Stromal cell of bone marrow (primary cell): Measurements from ENCODE around the gene OR51G1.
"Not testable (repeated sequence)": the region's sequence is repeated elsewhere in the genome, so short reads cannot be mapped to it uniquely, and the experiment has no call there.

Experiments
- DNase-seq: peaks from one replicate; pipeline ENCODE4 v3.0.0-alpha.2; 2012; ENCODE audit warnings: low read depth

Gene OR51G1

GRCh38 chr11:4924239-4924638, at the start of gene OR51G1:
Gene OR51G1 (minus strand): TSS chr11:4924339. CDS start chr11:4924339, 0 bp downstream.
- no peak for DNase-seq

- no peak for DNase-seq
These were observed 38.7 kb upstream of the OR51G1 start for GRCh38 chr11:4962816-4963215.

- no peak for DNase-seq
These were observed 36.7 kb upstream of the OR51G1 start for GRCh38 chr11:4960877-4961276.

GRCh38 chr11:4957396-4957795, 33.3 kb upstream of the OR51G1 start:
- no peak for DNase-seq

GRCh38 chr11:4955613-4956012, 31.5 kb upstream of the OR51G1 start, which contains the start of gene OR51A2:
Gene OR51A2 (minus strand): TSS chr11:4955713. CDS start chr11:4955713, 0 bp downstream.
- DNase-seq, result not testable (repeated sequence)

GRCh38 chr11:4947505-4947904, 23.4 kb upstream of the OR51G1 start, which contains the start of gene OR51A4:
Gene OR51A4 (minus strand): TSS chr11:4947605. CDS start chr11:4947100, 505 bp downstream.
- no peak for DNase-seq

- DNase-seq, result no peak
These were observed 12.6 kb upstream of the OR51G1 start for GRCh38 chr11:4936745-4937144.

- DNase-seq, result no peak
These were observed 8.6 kb upstream of the OR51G1 start for GRCh38 chr11:4932751-4933150.

GRCh38 chr11:4926608-4927007, 2.5 kb upstream of the OR51G1 start:
- DNase-seq, result peak; percentile 8

GRCh38 chr11:4922304-4922703, 1.8 kb downstream of the OR51G1 start:
- DNase-seq, result no peak

- DNase-seq, result no peak
These were observed 2.3 kb downstream of the OR51G1 start for GRCh38 chr11:4921796-4922195.

- no peak for DNase-seq
These were observed 4.9 kb downstream of the OR51G1 start, which contains the start of gene OR51G2 for GRCh38 chr11:4919250-4919649. Gene OR51G2 (minus strand): TSS chr11:4919350. CDS start chr11:4915663, 3,687 bp downstream.

- DNase-seq, result no peak
These were observed 7.6 kb downstream of the OR51G1 start for GRCh38 chr11:4916581-4916980.

GRCh38 chr11:4903484-4903883, 20.7 kb downstream of the OR51G1 start, which contains the start of gene OR51A7:
Gene OR51A7 (plus strand): TSS chr11:4903783. CDS start chr11:4907370, 3,587 bp downstream.
- DNase-seq, result no peak

GRCh38 chr11:4891996-4892640, 32.0 kb downstream of the OR51G1 start:
- DNase-seq, result peak; percentile 89

- no peak for DNase-seq
These were observed 33.9 kb downstream of the OR51G1 start for GRCh38 chr11:4890279-4890678.

- no peak for DNase-seq
These were observed 36.5 kb downstream of the OR51G1 start for GRCh38 chr11:4887591-4887990.

GRCh38 chr11:4886186-4886585, 38.0 kb downstream of the OR51G1 start:
- no peak for DNase-seq

GRCh38 chr11:4884361-4884760, 39.8 kb downstream of the OR51G1 start:
- DNase-seq, result no peak

GRCh38 chr11:4882543-4882942, 41.6 kb downstream of the OR51G1 start:
- no peak for DNase-seq

GRCh38 chr11:4881860-4882500, 42.2 kb downstream of the OR51G1 start, which contains the start of gene OR51T1:
Gene OR51T1 (plus strand): TSS chr11:4881900. CDS start chr11:4881900, 0 bp downstream.
- peak; percentile 23 for DNase-seq

- DNase-seq, result no peak
These were observed 43.0 kb downstream of the OR51G1 start for GRCh38 chr11:4881188-4881587.
